Measurements from ENCODE around the gene RCE1. TPM values are rescaled to one million over a fixed set of nuclear protein-coding genes. Genes with fewer than 3 reads are reported as not detected.
A peak's percentile ranks its signal among the peaks of the same experiment; 100 is the strongest.

The RCE1 gene
- total and polyA plus RNA-seq, 7 experiments from 2014 or later, result 17.2 to 47.1 (median 31.2) TPM

GRCh38 chr11:66847461-66848232 lies 4.4 kb downstream of the RCE1 start:
- peaks cover 0 to 26% (median 21%) of the 10 kb centered on the region in 7 donors for H3K4me1 Mint-ChIP-seq
- ChIA-PET CTCF (no interaction called here), POLR2A (no interaction called here)
- Histone ChIP-seq H3K4me1 (ENCODE audit: control insufficient read depth in 2 of 2, insufficient read depth in 2 of 2, low read length in 2 of 2) (peaks cover 8 to 13% of the 10 kb centered on the region in 2 donors), H3K36me3 (ENCODE audit: control insufficient read depth in 2 of 3, insufficient read depth in 3 of 3, low read length in 3 of 3) (peaks cover 0 to 50% (median 0%) of the 10 kb centered on the region in 3 experiments), H3K9me3 (ENCODE audit: control insufficient read depth in 2 of 3, low read length in 3 of 3) (no peaks in the 10 kb centered on the region), H3K27ac (ENCODE audit: low read depth, low read length) (no peak overlapping the region), H3K27me3 (ENCODE audit: control insufficient read depth in 2 of 2, insufficient read depth in 2 of 2, low read length in 2 of 2) (no peaks in the 10 kb centered on the region), H3K4me3 (ENCODE audit: low read length) (no peak overlapping the region)
- no peak overlapping the region for H3K27ac Mint-ChIP-seq
- H3K36me3 Mint-ChIP-seq, result peaks cover 0 to 6% (median 0%) of the 10 kb centered on the region in 5 donors
- H3K27me3 Mint-ChIP-seq, result no peaks in the 10 kb centered on the region
- intact Hi-C loops (cut with micrococcal nuclease), result no loop called here
- H3K4me3 Mint-ChIP-seq, result peak overlapping the region in 1 of 10 donors; percentile 48
- DNase-seq (no peak), ATAC-seq (no peak)
- no peaks in the 10 kb centered on the region for H3K9me3 Mint-ChIP-seq

DNA sequence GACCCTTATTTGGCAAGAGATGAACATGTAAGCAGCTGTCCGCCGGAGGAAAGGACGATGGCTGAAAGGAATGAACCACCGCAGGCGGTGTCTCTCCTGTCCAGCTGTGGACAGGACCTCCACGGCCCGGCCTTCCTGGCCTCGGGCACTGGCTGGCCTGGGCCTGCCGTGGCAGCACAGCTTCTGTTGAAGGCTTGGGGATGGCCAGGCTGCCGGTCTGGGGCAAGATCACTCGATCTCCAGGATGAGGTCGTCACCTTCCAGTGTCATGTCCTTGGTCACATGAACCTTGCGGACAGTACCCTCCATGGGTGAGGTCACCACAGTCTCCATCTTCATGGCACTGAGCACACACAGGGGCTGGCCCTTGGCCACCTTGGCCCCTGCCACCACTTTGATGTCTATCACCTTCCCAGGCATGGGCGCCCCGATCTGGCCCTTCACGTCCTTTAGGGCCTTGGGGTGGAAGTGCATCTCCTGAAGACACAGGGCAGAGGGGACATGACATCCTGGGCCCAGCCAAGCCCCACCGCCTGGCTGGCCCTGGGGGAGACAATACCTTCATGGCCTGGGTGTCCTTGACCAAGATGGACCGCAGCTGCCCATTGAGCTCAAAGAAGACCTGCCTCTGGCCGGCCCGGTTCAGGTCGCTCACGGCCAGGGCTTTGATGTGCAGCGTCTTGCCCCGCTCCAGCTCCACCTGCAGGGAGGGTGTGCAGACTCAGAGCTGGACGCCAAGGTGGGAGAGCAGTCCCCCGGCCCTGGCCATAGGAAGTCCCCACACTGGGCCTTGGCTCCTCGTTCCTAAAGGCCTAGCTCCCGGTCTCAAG lies 5.6 kb downstream of the RCE1 start:
- no peak for DNase-seq
- H3K4me1 Mint-ChIP-seq, result peaks cover 0 to 27% (median 18%) of the 10 kb centered on the region in 7 donors
- no peak for ATAC-seq
- Histone ChIP-seq H3K36me3 (ENCODE audit: control insufficient read depth in 2 of 3, insufficient read depth in 3 of 3, low read length in 3 of 3) (peaks cover 0 to 45% (median 0%) of the 10 kb centered on the region in 3 experiments), H3K4me3 (ENCODE audit: low read length) (no peak overlapping the region), H3K9me3 (ENCODE audit: control insufficient read depth in 2 of 3, low read length in 3 of 3) (no peaks in the 10 kb centered on the region), H3K27ac (ENCODE audit: low read depth, low read length) (no peak overlapping the region), H3K27me3 (ENCODE audit: control insufficient read depth in 2 of 2, insufficient read depth in 2 of 2, low read length in 2 of 2) (no peaks in the 10 kb centered on the region), H3K4me1 (ENCODE audit: control insufficient read depth in 2 of 2, insufficient read depth in 2 of 2, low read length in 2 of 2) (peaks cover 7 to 10% of the 10 kb centered on the region in 2 donors)
- H3K27ac Mint-ChIP-seq, result no peak overlapping the region
- no peak overlapping the region for H3K4me3 Mint-ChIP-seq
- peaks cover 0 to 6% (median 0%) of the 10 kb centered on the region in 5 donors for H3K36me3 Mint-ChIP-seq
- intact Hi-C loops (cut with micrococcal nuclease), result no loop called here
- CTCF ChIA-PET, result no interaction called here
- no peaks in the 10 kb centered on the region for H3K9me3 Mint-ChIP-seq
- no peaks in the 10 kb centered on the region for H3K27me3 Mint-ChIP-seq
- POLR2A ChIA-PET, result interaction anchor here (0.6 kb wide), 1 partner anchor 410 kb away, joined by 3 read pairs; the partner anchor contains the start of gene MRPL11

DNA sequence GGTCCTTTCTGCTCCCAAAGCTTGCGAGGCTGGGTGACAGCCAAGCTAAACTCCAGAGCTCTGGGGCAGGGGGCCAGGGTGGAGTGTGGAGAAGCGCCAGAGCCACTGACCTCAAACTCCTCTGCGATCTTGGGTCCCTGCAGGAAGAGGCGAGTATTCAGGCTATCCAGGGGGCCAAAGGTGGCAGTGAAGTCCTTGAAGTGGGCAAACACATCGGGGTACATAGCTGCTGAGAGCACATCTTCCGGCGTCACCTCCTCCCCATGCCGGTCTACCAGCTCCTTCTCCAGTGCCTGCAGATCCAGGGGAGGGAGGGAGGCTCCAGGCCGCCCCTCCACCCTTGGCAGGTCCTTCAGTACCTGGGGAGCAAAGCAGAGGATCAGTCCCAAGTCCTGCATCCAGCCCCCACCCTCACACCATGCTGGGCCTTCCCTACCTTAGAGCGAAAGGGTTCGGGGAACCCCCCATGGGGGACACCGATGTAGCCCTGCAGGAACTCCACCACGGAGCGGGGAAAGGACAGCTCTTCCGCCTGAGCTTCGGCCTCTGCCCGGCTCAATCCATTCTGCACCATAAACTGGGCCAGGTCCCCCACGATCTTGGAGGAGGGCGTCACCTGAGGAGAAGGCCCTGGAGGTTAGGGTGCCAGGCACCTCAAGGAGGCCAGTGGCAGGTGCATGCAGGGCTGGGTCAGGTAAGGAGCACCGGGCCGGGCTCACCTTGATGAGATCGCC lies 6.4 kb downstream of the RCE1 start:
- H3K9me3 ChIP-seq (ENCODE audit: control insufficient read depth in 2 of 3, low read length in 3 of 3), result no peaks in the 10 kb centered on the region
- no peak overlapping the region for H3K4me3 ChIP-seq (ENCODE audit: low read length)
- H3K36me3 Mint-ChIP-seq, result peaks cover 0 to 6% (median 0%) of the 10 kb centered on the region in 5 donors
- CTCF ChIA-PET, result no interaction called here
- peaks cover 0 to 2% of the 10 kb centered on the region in 2 donors for H3K4me1 ChIP-seq (ENCODE audit: control insufficient read depth in 2 of 2, insufficient read depth in 2 of 2, low read length in 2 of 2)
- POLR2A ChIA-PET, result no interaction called here
- no peak for ATAC-seq
- H3K27me3 Mint-ChIP-seq, result no peaks in the 10 kb centered on the region
- H3K9me3 Mint-ChIP-seq, result no peaks in the 10 kb centered on the region
- intact Hi-C loops (cut with micrococcal nuclease), result no loop called here
- H3K27ac ChIP-seq (ENCODE audit: low read depth, low read length), result no peak overlapping the region
- H3K4me1 Mint-ChIP-seq, result peaks cover 0 to 25% (median 11%) of the 10 kb centered on the region in 7 donors
- peaks cover 0 to 45% (median 0%) of the 10 kb centered on the region in 3 experiments for H3K36me3 ChIP-seq (ENCODE audit: control insufficient read depth in 2 of 3, insufficient read depth in 3 of 3, low read length in 3 of 3)
- H3K27ac Mint-ChIP-seq, result no peak overlapping the region
- DNase-seq, result no peak
- H3K27me3 ChIP-seq (ENCODE audit: control insufficient read depth in 2 of 2, insufficient read depth in 2 of 2, low read length in 2 of 2), result no peaks in the 10 kb centered on the region
- no peak overlapping the region for H3K4me3 Mint-ChIP-seq

- DNase-seq, result no peak
- Histone ChIP-seq H3K36me3 (ENCODE audit: control insufficient read depth in 2 of 3, insufficient read depth in 3 of 3, low read length in 3 of 3) (peaks cover 0 to 42% (median 0%) of the 10 kb centered on the region in 3 experiments), H3K4me3 (ENCODE audit: low read length) (no peak overlapping the region), H3K27ac (ENCODE audit: low read depth, low read length) (no peak overlapping the region), H3K27me3 (ENCODE audit: control insufficient read depth in 2 of 2, insufficient read depth in 2 of 2, low read length in 2 of 2) (no peaks in the 10 kb centered on the region), H3K4me1 (ENCODE audit: control insufficient read depth in 2 of 2, insufficient read depth in 2 of 2, low read length in 2 of 2) (no peaks in the 10 kb centered on the region), H3K9me3 (ENCODE audit: control insufficient read depth in 2 of 3, low read length in 3 of 3) (no peaks in the 10 kb centered on the region)
- no peak for ATAC-seq
- Mint-ChIP-seq H3K4me3 (no peak overlapping the region), H3K27ac (no peak overlapping the region), H3K4me1 (peaks cover 0 to 22% (median 8%) of the 10 kb centered on the region in 7 donors), H3K27me3 (no peaks in the 10 kb centered on the region), H3K9me3 (no peaks in the 10 kb centered on the region), H3K36me3 (peaks cover 0 to 3% (median 0%) of the 10 kb centered on the region in 5 donors)
- ChIA-PET POLR2A (no interaction called here), CTCF (no interaction called here)
- intact Hi-C loops (cut with micrococcal nuclease), result no loop called here
Observed at GRCh38 chr11:66850235-66850587, 7.0 kb downstream of the RCE1 start.

DNA sequence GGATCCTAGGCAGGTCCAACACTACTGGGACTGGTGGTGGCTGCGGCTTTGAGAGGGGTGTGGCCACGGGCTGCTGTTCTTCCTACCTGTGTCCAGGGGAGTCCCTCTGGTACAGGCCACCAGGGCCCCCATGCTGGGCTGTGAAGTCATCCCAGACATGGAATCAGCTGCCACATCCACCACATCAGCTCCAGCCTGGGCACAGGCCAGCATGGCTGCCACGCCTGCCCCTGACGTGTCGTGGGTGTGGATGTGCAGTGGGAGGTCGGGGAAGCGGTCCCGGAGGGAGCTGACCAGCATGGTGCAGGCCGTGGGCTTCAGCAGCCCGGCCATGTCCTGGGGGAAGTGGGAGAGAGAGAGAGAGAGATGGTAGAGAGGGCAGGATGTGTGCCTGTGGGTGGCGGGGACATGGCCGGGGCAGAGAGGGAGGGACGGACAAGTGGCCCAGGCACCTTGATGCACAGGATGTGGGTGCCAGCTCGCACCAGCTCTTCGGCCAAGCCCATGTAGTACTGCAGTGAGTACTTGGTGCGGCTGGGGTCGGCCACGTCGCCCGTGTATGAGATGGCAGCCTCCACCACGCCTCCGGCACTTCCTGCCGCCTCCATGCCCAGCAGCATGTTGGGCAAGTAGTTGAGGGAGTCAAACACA lies 7.5 kb downstream of the RCE1 start:
- intact Hi-C loops (cut with micrococcal nuclease), result no loop called here
- no peaks in the 10 kb centered on the region for H3K36me3 Mint-ChIP-seq
- Histone ChIP-seq H3K27ac (ENCODE audit: low read depth, low read length) (no peak overlapping the region), H3K4me1 (ENCODE audit: control insufficient read depth in 2 of 2, insufficient read depth in 2 of 2, low read length in 2 of 2) (peaks cover 0 to 2% of the 10 kb centered on the region in 2 donors), H3K4me3 (ENCODE audit: low read length) (no peak overlapping the region), H3K36me3 (ENCODE audit: control insufficient read depth in 2 of 3, insufficient read depth in 3 of 3, low read length in 3 of 3) (peaks cover 0 to 37% (median 0%) of the 10 kb centered on the region in 3 experiments), H3K9me3 (ENCODE audit: control insufficient read depth in 2 of 3, low read length in 3 of 3) (no peaks in the 10 kb centered on the region), H3K27me3 (ENCODE audit: control insufficient read depth in 2 of 2, insufficient read depth in 2 of 2, low read length in 2 of 2) (no peaks in the 10 kb centered on the region)
- ATAC-seq, result no peak
- DNase-seq, result no peak
- H3K27me3 Mint-ChIP-seq, result no peaks in the 10 kb centered on the region
- peaks cover 0 to 24% (median 11%) of the 10 kb centered on the region in 7 donors for H3K4me1 Mint-ChIP-seq
- no peaks in the 10 kb centered on the region for H3K9me3 Mint-ChIP-seq
- ChIA-PET POLR2A (interaction anchor here (6.5 kb wide), 1 partner anchor 7 kb away, joined by 47 read pairs; the partner anchor contains the start of gene RCE1), CTCF (no interaction called here)
- H3K4me3 Mint-ChIP-seq, result no peak overlapping the region
- H3K27ac Mint-ChIP-seq, result no peak overlapping the region

GRCh38 chr11:66851239-66851596 lies 8.0 kb downstream of the RCE1 start:
- Mint-ChIP-seq H3K27me3 (no peaks in the 10 kb centered on the region), H3K27ac (no peak overlapping the region), H3K4me3 (no peak overlapping the region), H3K36me3 (no peaks in the 10 kb centered on the region), H3K9me3 (no peaks in the 10 kb centered on the region), H3K4me1 (peaks cover 0 to 26% (median 12%) of the 10 kb centered on the region in 7 donors)
- ChIA-PET POLR2A (interaction anchor here (1.0 to 6.5 kb wide), 2 partner anchors 7 to 20 kb away, joined by 3 to 47 read pairs; partner anchors contain the start of gene RCE1), CTCF (no interaction called here)
- Histone ChIP-seq H3K4me1 (ENCODE audit: control insufficient read depth in 2 of 2, insufficient read depth in 2 of 2, low read length in 2 of 2) (peaks cover 0 to 6% of the 10 kb centered on the region in 2 donors), H3K36me3 (ENCODE audit: control insufficient read depth in 2 of 3, insufficient read depth in 3 of 3, low read length in 3 of 3) (peaks cover 0 to 32% (median 0%) of the 10 kb centered on the region in 3 experiments), H3K27ac (ENCODE audit: low read depth, low read length) (no peak overlapping the region), H3K4me3 (ENCODE audit: low read length) (no peak overlapping the region), H3K9me3 (ENCODE audit: control insufficient read depth in 2 of 3, low read length in 3 of 3) (no peaks in the 10 kb centered on the region), H3K27me3 (ENCODE audit: control insufficient read depth in 2 of 2, insufficient read depth in 2 of 2, low read length in 2 of 2) (no peaks in the 10 kb centered on the region)
- no peak for ATAC-seq
- intact Hi-C loops (cut with micrococcal nuclease), result no loop called here
- DNase-seq, result no peak
